ENCODE data around the gene RTP4.

- TF ChIP-seq, protein P1, sequence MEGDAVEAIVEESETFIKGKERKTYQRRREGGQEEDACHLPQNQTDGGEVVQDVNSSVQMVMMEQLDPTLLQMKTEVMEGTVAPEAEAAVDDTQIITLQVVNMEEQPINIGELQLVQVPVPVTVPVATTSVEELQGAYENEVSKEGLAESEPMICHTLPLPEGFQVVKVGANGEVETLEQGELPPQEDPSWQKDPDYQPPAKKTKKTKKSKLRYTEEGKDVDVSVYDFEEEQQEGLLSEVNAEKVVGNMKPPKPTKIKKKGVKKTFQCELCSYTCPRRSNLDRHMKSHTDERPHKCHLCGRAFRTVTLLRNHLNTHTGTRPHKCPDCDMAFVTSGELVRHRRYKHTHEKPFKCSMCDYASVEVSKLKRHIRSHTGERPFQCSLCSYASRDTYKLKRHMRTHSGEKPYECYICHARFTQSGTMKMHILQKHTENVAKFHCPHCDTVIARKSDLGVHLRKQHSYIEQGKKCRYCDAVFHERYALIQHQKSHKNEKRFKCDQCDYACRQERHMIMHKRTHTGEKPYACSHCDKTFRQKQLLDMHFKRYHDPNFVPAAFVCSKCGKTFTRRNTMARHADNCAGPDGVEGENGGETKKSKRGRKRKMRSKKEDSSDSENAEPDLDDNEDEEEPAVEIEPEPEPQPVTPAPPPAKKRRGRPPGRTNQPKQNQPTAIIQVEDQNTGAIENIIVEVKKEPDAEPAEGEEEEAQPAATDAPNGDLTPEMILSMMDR (IDR thresholded peaks at IDR 0.05; ENCODE audit: low read length), result peak; percentile 99
- TF ChIP-seq EZH2phosphoT487 (IDR thresholded peaks at IDR 0.05; ENCODE audit: low read length) (no peak), EZH2 (optimal IDR thresholded peaks at IDR 0.05; ENCODE audit: low read depth, low read length) (no peak)
Measured at GRCh38 chr3:187319699-187320302, 48.4 kb upstream of the RTP4 start.
